Breast epithelium (tissue), 4 donors: ENCODE results near the gene TMSB4Y. TPM values are rescaled to one million over a fixed set of nuclear protein-coding genes. Genes with fewer than 3 reads are reported as not detected.

Experiments
- DNase-seq, 2 donors: peaks; one replicate each; pipeline ENCODE4 v3.0.0-alpha.2; 2019; ENCODE audit warnings: low spot score in 2 of 2
- H3K27ac ChIP-seq, 2 donors: fragments of 200-600 bp; sonication (generic) in 1 of 2; one replicate each; pipeline ENCODE4 v1.5.1; 2016 to 2019; ENCODE audit warnings: mild to moderate bottlenecking in 1 of 2
- H3K27me3 ChIP-seq, 2 donors: fragments of 200-600 bp; sonication (generic) in 1 of 2; one replicate each; pipeline versions ENCODE4 v1.5.1 to v1.6.0; 2017 to 2019; ENCODE audit warnings: control low read depth in 1 of 2, mild to moderate bottlenecking in 1 of 2
- H3K36me3 ChIP-seq: fragments of 200-600 bp; one replicate; pipeline ENCODE4 v1.5.1; 2019
- H3K4me1 ChIP-seq, 2 donors: fragments of 200-600 bp; sonication (generic); one replicate each; pipeline ENCODE4 v1.5.1; 2016 to 2019; ENCODE audit warnings: control low read depth in 1 of 2
- H3K4me3 ChIP-seq, 3 donors: fragments of 200-600 bp; sonication (generic); 1 replicate in 2 of 3; 2 replicates in 1 of 3; pipeline ENCODE4 v1.5.1; 2016 to 2019; ENCODE audit warnings: mild to moderate bottlenecking in 3 of 3, moderate library complexity in 2 of 3
- H3K9me3 ChIP-seq, 2 donors: fragments of 200-600 bp; sonication (generic) in 1 of 2; one replicate each; pipeline ENCODE4 v1.5.1; 2016 to 2019; ENCODE audit warnings: control low read depth in 1 of 2
- CTCF ChIP-seq, 3 donors: fragments of 450-650 bp; IDR thresholded peaks; one replicate each; pipeline ENCODE4 v1.5.1; 2016 to 2017; ENCODE audit warnings: antibody characterized with exemption in 3 of 3, mild to moderate bottlenecking in 3 of 3, moderate library complexity in 3 of 3
- POLR2A ChIP-seq: fragments of 450-650 bp; IDR thresholded peaks from one replicate; pipeline ENCODE4 v1.6.1; 2016; ENCODE audit warnings: antibody characterized with exemption, mild to moderate bottlenecking, moderate library complexity
- POLR2AphosphoS5 ChIP-seq, 3 donors: sonication (generic); formaldehyde crosslinking; IDR thresholded peaks; one replicate each; pipeline ENCODE4 v1.6.1; 2017; ENCODE audit warnings: antibody characterized with exemption in 3 of 3
- intact Hi-C: fragments of 100-400 bp; cut with DNase I; formaldehyde crosslinking; loops from one replicate; pipeline ENCODE4 v1.15.1; 2023; ENCODE audit warnings: low total_unique reads
- total RNA-seq, 3 donors: library from RNA; depleted of rRNA; stranded (reverse); fragments of >200 nt; gene quantifications; one replicate each; pipeline ENCODE4 v1.1.0, GENCODE V29; 2016

TMSB4Y gene
- total RNA-seq: 1 to 10 TPM in 1 of 3 donors, not detected in 2; 2.6 TPM

DNA sequence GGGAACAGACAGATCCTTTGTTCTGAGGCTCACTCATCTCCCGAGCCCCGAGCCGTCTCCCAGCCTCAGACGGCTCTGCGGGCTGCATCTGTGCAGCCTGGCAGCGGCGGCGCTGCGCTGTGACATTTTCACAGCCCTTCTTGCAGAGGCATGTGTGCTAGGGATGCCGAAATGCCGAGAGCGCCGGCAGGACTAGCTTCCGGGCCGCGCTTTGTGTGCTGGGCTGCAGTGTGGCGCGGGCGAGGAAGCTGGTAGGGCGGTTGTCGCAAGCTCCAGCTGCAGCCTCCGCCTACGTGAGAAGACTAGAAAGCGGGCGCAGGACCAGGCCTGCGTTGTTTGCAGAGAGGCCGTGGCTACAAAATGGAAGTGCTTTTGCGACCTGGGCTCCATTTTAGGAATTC, at the start of gene TMSB4Y:
TMSB4Y (plus strand) TSS at position 332 of the 401 bp plus-strand sequence.
- peak in 1 of 2 donors; percentile 58 for DNase-seq
- H3K27ac ChIP-seq: no peak within 1 kb of the TSS
- H3K4me1 ChIP-seq: no peaks in the 10 kb centered on the region
- TF ChIP-seq POLR2AphosphoS5 (IDR thresholded peaks at IDR 0.05) (no peak), POLR2A (no peak), CTCF (IDR thresholded peaks at IDR 0.05) (no peak)
- no peaks in the 10 kb centered on the region for H3K27me3 ChIP-seq
- no peaks in the 10 kb centered on the region for H3K9me3 ChIP-seq
- H3K4me3 ChIP-seq: peak within 1 kb of the TSS in 1 of 3 donors; percentile 48
- H3K36me3 ChIP-seq: no peaks in the 10 kb centered on the region
- intact Hi-C loops: no loop called here

- no peaks in the 10 kb centered on the region for H3K9me3 ChIP-seq
- intact Hi-C loops: no loop called here
- H3K27ac ChIP-seq: no peak overlapping the region
- no peak overlapping the region for H3K4me3 ChIP-seq
- H3K27me3 ChIP-seq: no peaks in the 10 kb centered on the region
- H3K4me1 ChIP-seq: no peaks in the 10 kb centered on the region
- no peaks in the 10 kb centered on the region for H3K36me3 ChIP-seq
- TF ChIP-seq CTCF (IDR thresholded peaks at IDR 0.05): no peak
- DNase-seq: no peak
Measured at GRCh38 chrY:13664162-13664561, 39.5 kb upstream of the TMSB4Y start.

GRCh38 chrY:13671122-13671521, 32.6 kb upstream of the TMSB4Y start:
- no peak overlapping the region for H3K27ac ChIP-seq
- no peak for DNase-seq
- H3K4me1 ChIP-seq: no peaks in the 10 kb centered on the region
- no peaks in the 10 kb centered on the region for H3K27me3 ChIP-seq
- no peaks in the 10 kb centered on the region for H3K36me3 ChIP-seq
- intact Hi-C loops: no loop called here
- H3K9me3 ChIP-seq: no peaks in the 10 kb centered on the region
- TF ChIP-seq CTCF (IDR thresholded peaks at IDR 0.05) (no peak), POLR2A (no peak), POLR2AphosphoS5 (IDR thresholded peaks at IDR 0.05) (no peak)
- H3K4me3 ChIP-seq: no peak overlapping the region

DNA sequence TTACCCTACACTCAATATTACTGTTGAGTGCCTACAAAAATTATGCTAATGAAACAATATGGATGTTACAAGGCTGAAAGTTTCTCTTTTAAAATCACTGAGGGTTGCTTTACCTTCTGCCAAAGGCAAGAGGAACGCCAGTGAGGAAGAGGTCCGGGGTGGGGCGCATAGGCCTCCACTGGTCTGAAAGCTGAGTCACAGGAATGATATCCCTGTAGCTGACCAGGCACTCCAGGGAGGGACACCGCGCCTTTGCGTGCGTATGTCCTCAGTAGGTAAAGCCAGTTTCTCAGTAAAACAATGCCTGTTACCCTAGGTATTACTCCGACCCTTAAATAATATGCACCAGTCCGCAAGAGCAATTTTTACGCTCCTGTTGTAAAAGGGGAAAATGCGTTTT, 1.4 kb upstream of the TMSB4Y start:
- no peaks in the 10 kb centered on the region for H3K9me3 ChIP-seq
- intact Hi-C loops: no loop called here
- no peaks in the 10 kb centered on the region for H3K36me3 ChIP-seq
- H3K27me3 ChIP-seq: no peaks in the 10 kb centered on the region
- no peak for DNase-seq
- no peak overlapping the region for H3K4me3 ChIP-seq
- no peak overlapping the region for H3K27ac ChIP-seq
- H3K4me1 ChIP-seq: no peaks in the 10 kb centered on the region
- TF ChIP-seq POLR2A (no peak), CTCF (IDR thresholded peaks at IDR 0.05) (no peak), POLR2AphosphoS5 (IDR thresholded peaks at IDR 0.05) (no peak)

GRCh38 chrY:13704121-13704930, 627 bp downstream of the TMSB4Y start:
- no peak for TF ChIP-seq CTCF (IDR thresholded peaks at IDR 0.05)
- no peak for TF ChIP-seq POLR2A
- TF ChIP-seq POLR2AphosphoS5 (IDR thresholded peaks at IDR 0.05): no peak
- no peaks in the 10 kb centered on the region for H3K4me1 ChIP-seq
- H3K4me3 ChIP-seq: peak overlapping the region in 1 of 3 donors; percentile 48
- no peaks in the 10 kb centered on the region for H3K9me3 ChIP-seq
- no peak overlapping the region for H3K27ac ChIP-seq
- intact Hi-C loops: no loop called here
- no peak for DNase-seq
- H3K36me3 ChIP-seq: no peaks in the 10 kb centered on the region
- no peaks in the 10 kb centered on the region for H3K27me3 ChIP-seq
